HCT116 (cell line): ENCODE data around the gene CATSPERZ. TPM values are rescaled to one million over a fixed set of nuclear protein-coding genes. Genes with fewer than 3 reads are reported as not detected.

Experiments
- ATAC-seq: fragments of 200-7000 bp; cut with Tn5 transposase; 2 replicates; pipeline ENCODE4 v1.9.1; 2020; ENCODE audit warnings: mild to moderate bottlenecking, moderate library complexity
- BruUV-seq: library from RNA; stranded (reverse); fragments of 400-500 nt; replicated peaks from 2 replicates; lab custom pipeline; 2021; lab: Mats Ljungman, UMichigan
- CTCF ChIA-PET: fragments of 300-600 bp; sonication (Branson Sonifier 250); formaldehyde crosslinking; loops from one replicate; lab custom pipeline; 2021; ENCODE audit warnings: antibody characterized with exemption; lab: Charles Lee
- POLR2A ChIA-PET: fragments of 300-600, 350-600 bp; sonication (Branson Sonifier 250); formaldehyde crosslinking; loops from one replicate; lab custom pipeline; 2021; ENCODE audit warnings: antibody characterized with exemption; lab: Charles Lee
- RAD21 ChIA-PET, 2 experiments: fragments of 300-600 bp; sonication (Branson Sonifier 250); formaldehyde crosslinking; loops; one replicate each; lab custom pipeline; 2023; ENCODE audit warnings: low total read pairs in 2 of 2; ENCODE audit not compliant: uncharacterized antibody in 2 of 2, unreplicated experiment in 2 of 2, low non-redundant PET in 1 of 2; lab: Charles Lee
- DNase-seq: peaks from one replicate; pipeline ENCODE4 v3.0.0-alpha.2; 2010; ENCODE audit warnings: low read depth, low spot score
- H2AFZ ChIP-seq: fragments of 200-600 bp; shearing (Covaris generic), sonication (generic); 2 replicates; pipeline ENCODE4 v1.6.1; 2017; ENCODE audit warnings: low read depth, mixed run types, mixed read lengths, antibody characterized with exemption, low read length; ENCODE audit not compliant: poor library complexity, severe bottlenecking
- H3K27ac ChIP-seq: 2 replicates; pipeline ENCODE4 v1.5.1; 2012; ENCODE audit warnings: low read depth, low read length
- H3K27me3 ChIP-seq: fragments of 200-600 bp; sonication (generic); 2 replicates; pipeline ENCODE4 v1.6.1; 2016; ENCODE audit warnings: mixed run types, low read length, mixed read lengths; ENCODE audit not compliant: insufficient read depth
- H3K36me3 ChIP-seq, 2 experiments: fragments of 200-500 bp in 1 of 2; fragments of 200-600 bp in 1 of 2; sonication (Bioruptor generic) in 1 of 2; sonication (generic) in 1 of 2; 2 replicates each; pipeline versions ENCODE4 v1.5.1 to v1.6.1; 2014 to 2016; ENCODE audit warnings: low read length in 2 of 2, inconsistent platforms in 1 of 2, mixed read lengths in 1 of 2, mixed run types in 1 of 2; ENCODE audit not compliant: insufficient read depth in 2 of 2, control insufficient read depth in 1 of 2
- H3K4me1 ChIP-seq, 2 experiments: fragments of 200-600 bp in 1 of 2; sonication (generic) in 1 of 2; 2 replicates each; pipeline versions ENCODE4 v1.5.1 to v1.6.1; 2012 to 2017; ENCODE audit warnings: low read length in 2 of 2, inconsistent platforms in 1 of 2, mild to moderate bottlenecking in 1 of 2, mixed read lengths in 1 of 2, mixed run types in 1 of 2, moderate library complexity in 1 of 2; ENCODE audit not compliant: insufficient read depth in 2 of 2, control insufficient read depth in 1 of 2
- H3K4me2 ChIP-seq: fragments of 200-600 bp; sonication (generic); 2 replicates; pipeline ENCODE4 v1.6.1; 2017; ENCODE audit warnings: mixed run types, low read length, mixed read lengths
- H3K4me3 ChIP-seq, 2 experiments: fragments of 200-600 bp in 1 of 2; sonication (generic) in 1 of 2; replicated peaks in 1 of 2; 2 replicates each; pipeline ENCODE4 v1.5.1; 2011 to 2016; ENCODE audit warnings: low read length in 2 of 2, control low read depth in 1 of 2, low read depth in 1 of 2, mild to moderate bottlenecking in 1 of 2, mixed read lengths in 1 of 2, mixed run types in 1 of 2
- H3K79me2 ChIP-seq: fragments of 200-600 bp; sonication (generic); 2 replicates; pipeline ENCODE4 v1.6.1; 2017; ENCODE audit warnings: mild to moderate bottlenecking, mixed run types, low read length, moderate library complexity, mixed read lengths; ENCODE audit not compliant: insufficient read depth
- H3K9ac ChIP-seq: fragments of 200-600 bp; sonication (generic); 2 replicates; pipeline ENCODE4 v1.6.1; 2016; ENCODE audit warnings: low read length, mixed read lengths
- H3K9me2 ChIP-seq: fragments of 200-600 bp; sonication (generic), shearing (Covaris generic); 2 replicates; pipeline ENCODE4 v1.6.1; 2017; ENCODE audit warnings: mixed run types, mild to moderate bottlenecking, moderate library complexity; ENCODE audit not compliant: insufficient read depth
- H3K9me3 ChIP-seq, 2 experiments: fragments of 200-500 bp in 1 of 2; fragments of 200-600 bp in 1 of 2; sonication (Bioruptor generic) in 1 of 2; sonication (generic) in 1 of 2; 2 replicates each; pipeline ENCODE4 v1.6.1; 2014 to 2017; ENCODE audit warnings: low read length in 2 of 2, mixed read lengths in 2 of 2, inconsistent platforms in 1 of 2, low read depth in 1 of 2, mild to moderate bottlenecking in 1 of 2, mixed run types in 1 of 2, moderate library complexity in 1 of 2; ENCODE audit not compliant: control insufficient read depth in 1 of 2, insufficient read depth in 1 of 2
- H4K20me1 ChIP-seq: fragments of 200-600 bp; sonication (generic), shearing (Covaris generic); 2 replicates; pipeline ENCODE4 v1.6.1; 2017; ENCODE audit warnings: mixed run types, mild to moderate bottlenecking, moderate library complexity; ENCODE audit not compliant: insufficient read depth
- CTCF ChIP-seq, 3 experiments: fragments of 200-600 bp in 1 of 3; sonication (generic) in 1 of 3; IDR thresholded peaks in 2 of 3; conservative IDR thresholded peaks in 1 of 3; 2 replicates each; pipeline ENCODE4 v1.5.1; 2012 to 2017; ENCODE audit warnings: low read depth in 2 of 3, low read length in 2 of 3, antibody characterized with exemption in 1 of 3, borderline replicate concordance in 1 of 3, control low read depth in 1 of 3, mild to moderate bottlenecking in 1 of 3, mixed read lengths in 1 of 3, mixed run types in 1 of 3, moderate library complexity in 1 of 3; ENCODE audit not compliant: insufficient read depth in 1 of 3
- EGR1 ChIP-seq: IDR thresholded peaks from 2 replicates; pipeline ENCODE4 v1.6.1; 2012; ENCODE audit warnings: low read depth
- MAX ChIP-seq: IDR thresholded peaks from 2 replicates; pipeline ENCODE4 v1.6.1; 2012
- REST ChIP-seq: IDR thresholded peaks from 2 replicates; pipeline ENCODE4 v1.6.1; 2012; ENCODE audit warnings: low read depth
- TCF7L2 ChIP-seq: IDR thresholded peaks from 2 replicates; pipeline ENCODE4 v1.7.0; 2011; ENCODE audit warnings: borderline replicate concordance, inconsistent platforms; ENCODE audit not compliant: insufficient read depth, insufficient read length; ENCODE audit errors: extremely low read depth
- ZNF274 ChIP-seq: fragments of 200-500 bp; sonication (Bioruptor generic); IDR thresholded peaks from 2 replicates; pipeline ENCODE4 v1.6.1; 2014; ENCODE audit warnings: mild to moderate bottlenecking, low read depth, low read length, inconsistent platforms
- intact Hi-C: fragments of 100-400 bp; cut with micrococcal nuclease; formaldehyde crosslinking; loops from 2 replicates; pipeline ENCODE4 v1.10.0; 2022
- total RNA-seq: library from RNA; stranded (reverse); gene quantifications from one replicate; pipeline ENCODE4 v1.2.1, GENCODE V29; 2021; ENCODE audit not compliant: unreplicated experiment

The CATSPERZ gene
- total RNA-seq, 1 experiment from 2014 or later: 1.7 TPM

- Histone ChIP-seq H3K4me1 (peaks cover 29 to 53% of the 10 kb centered on the region in 2 experiments), H3K27ac (no peak overlapping the region), H3K9me2 (no peaks in the 10 kb centered on the region), H2AFZ (no peak overlapping the region), H3K4me2 (no peak overlapping the region), H3K27me3 (no peaks in the 10 kb centered on the region), H3K79me2 (no peaks in the 10 kb centered on the region), H3K9ac (no peak overlapping the region), H4K20me1 (no peaks in the 10 kb centered on the region), H3K36me3 (no peaks in the 10 kb centered on the region), H3K4me3 (no peak overlapping the region), H3K9me3 (no peaks in the 10 kb centered on the region)
- ChIA-PET RAD21 (interaction anchor here in 1 of 2 experiments (1.1 kb wide), 1 partner anchor 16 kb away, joined by 3 read pairs; the partner anchor contains the start of gene PRDX5), POLR2A (interaction anchor here (2.6 to 5.9 kb wide), 2 partner anchors 9 to 16 kb away, joined by 8 to 77 read pairs; partner anchors contain the start of genes PRDX5 and TRMT112), CTCF (interaction anchor here (0.8 to 3.9 kb wide), 5 partner anchors 9 to 29 kb away, joined by 5 to 46 read pairs (median 16); partner anchors contain the start of genes ESRRA, PRDX5 and TRMT112)
- ATAC-seq (no peak), DNase-seq (no peak)
- TF ChIP-seq TCF7L2 (no peak), ZNF274 (no peak), EGR1 (no peak), REST (no peak), CTCF (IDR thresholded peaks at IDR 0.05 in 2 of 3, conservative IDR thresholded peaks at IDR 0.05 in 1 of 3; ENCODE audit: borderline replicate concordance in 1 of 3, insufficient read depth in 1 of 3, low read depth in 2 of 3, low read length in 2 of 3) (no peak), MAX (no peak)
- BruUV-seq: no TSS peak
- intact Hi-C loops: no loop called here
Observed at GRCh38 chr11:64333556-64333955, 33.4 kb downstream of the CATSPERZ start.
